HEK293 (cell line): ENCODE results near the gene ZSCAN12.

Experiments used
- GLI2 ChIP-seq: fragments of 450-650 bp; formaldehyde crosslinking; IDR thresholded peaks from 2 replicates; pipeline ENCODE4; 2017; ENCODE audit warnings: missing biosample characterization, missing genetic modification characterization, low read depth, borderline replicate concordance
- IKZF3 ChIP-seq: fragments of 450-650 bp; IDR thresholded peaks from 2 replicates; pipeline ENCODE4 v1.5.0; 2018; ENCODE audit warnings: missing biosample characterization, mild to moderate bottlenecking, missing genetic modification characterization, moderate library complexity
- KLF8 ChIP-seq: fragments of 450-650 bp; formaldehyde crosslinking; IDR thresholded peaks from 2 replicates; pipeline ENCODE4 v1.5.1; 2016; ENCODE audit warnings: missing biosample characterization, missing genetic modification characterization
- KLF9 ChIP-seq: fragments of 450-650 bp; formaldehyde crosslinking; IDR thresholded peaks from 2 replicates; pipeline ENCODE4 v1.5.1; 2016; ENCODE audit warnings: missing biosample characterization, missing genetic modification characterization, low read depth
- SCRT1 ChIP-seq: fragments of 450-650 bp; formaldehyde crosslinking; IDR thresholded peaks from 2 replicates; pipeline ENCODE4 v1.5.1; 2016; ENCODE audit warnings: missing biosample characterization, missing genetic modification characterization, borderline replicate concordance
- SP3 ChIP-seq: fragments of 450-650 bp; formaldehyde crosslinking; IDR thresholded peaks from 2 replicates; pipeline ENCODE4 v1.5.1; 2016; ENCODE audit warnings: missing biosample characterization, missing genetic modification characterization
- YY2 ChIP-seq: fragments of 450-650 bp; formaldehyde crosslinking; IDR thresholded peaks from 2 replicates; pipeline ENCODE4 v1.5.1; 2016; ENCODE audit warnings: missing biosample characterization, missing genetic modification characterization
- ZBTB8A ChIP-seq: fragments of 450-650 bp; formaldehyde crosslinking; IDR thresholded peaks from 2 replicates; pipeline ENCODE4 v1.5.1; 2016; ENCODE audit warnings: missing biosample characterization, missing genetic modification characterization
- ZFP41 ChIP-seq: fragments of 450-650 bp; formaldehyde crosslinking; IDR thresholded peaks from 2 replicates; pipeline ENCODE4 v1.5.1; 2016; ENCODE audit warnings: missing biosample characterization, missing genetic modification characterization, borderline replicate concordance
- ZNF132 ChIP-seq: fragments of 450-650 bp; formaldehyde crosslinking; IDR thresholded peaks from 2 replicates; pipeline ENCODE4 v1.5.1; 2017; ENCODE audit warnings: missing biosample characterization, missing genetic modification characterization, borderline replicate concordance
- ZNF202 ChIP-seq: fragments of 450-650 bp; formaldehyde crosslinking; IDR thresholded peaks from 2 replicates; pipeline ENCODE4 v1.5.1; 2016; ENCODE audit warnings: missing biosample characterization, missing genetic modification characterization, borderline replicate concordance
- ZNF341 ChIP-seq: fragments of 450-650 bp; formaldehyde crosslinking; IDR thresholded peaks from 2 replicates; pipeline ENCODE4; 2016; ENCODE audit warnings: low read depth, missing biosample characterization, missing genetic modification characterization
- ZNF354C ChIP-seq: fragments of 450-650 bp; formaldehyde crosslinking; IDR thresholded peaks from 2 replicates; pipeline ENCODE4 v1.5.1; 2016; ENCODE audit warnings: missing biosample characterization, missing genetic modification characterization, low read depth, borderline replicate concordance
- ZNF366 ChIP-seq: fragments of 450-650 bp; formaldehyde crosslinking; conservative IDR thresholded peaks from 2 replicates; pipeline ENCODE4 v1.5.1; 2016; ENCODE audit warnings: missing biosample characterization, missing genetic modification characterization
- ZNF37A ChIP-seq: fragments of 450-650 bp; IDR thresholded peaks from 2 replicates; pipeline ENCODE4 v1.5.1; 2018; ENCODE audit warnings: missing biosample characterization, missing genetic modification characterization
- ZNF391 ChIP-seq: fragments of 450-650 bp; formaldehyde crosslinking; IDR thresholded peaks from 2 replicates; pipeline ENCODE4 v1.5.1; 2016; ENCODE audit warnings: low read depth, missing biosample characterization, missing genetic modification characterization, borderline replicate concordance
- ZNF426 ChIP-seq: fragments of 450-650 bp; formaldehyde crosslinking; IDR thresholded peaks from 2 replicates; pipeline ENCODE4 v1.5.1; 2017; ENCODE audit warnings: missing biosample characterization, missing genetic modification characterization, mild to moderate bottlenecking, inconsistent platforms, moderate library complexity
- ZNF501 ChIP-seq: fragments of 450-650 bp; formaldehyde crosslinking; IDR thresholded peaks from 2 replicates; pipeline ENCODE4 v1.5.1; 2016; ENCODE audit warnings: missing biosample characterization, missing genetic modification characterization
- ZNF514 ChIP-seq: fragments of 450-650 bp; formaldehyde crosslinking; IDR thresholded peaks from 2 replicates; pipeline ENCODE4 v1.5.1; 2016; ENCODE audit warnings: missing biosample characterization, missing genetic modification characterization
- ZNF548 ChIP-seq: fragments of 450-650 bp; formaldehyde crosslinking; IDR thresholded peaks from 2 replicates; pipeline ENCODE4 v1.5.1; 2016; ENCODE audit warnings: missing biosample characterization, missing genetic modification characterization
- ZNF560 ChIP-seq: fragments of 450-650 bp; formaldehyde crosslinking; IDR thresholded peaks from 2 replicates; pipeline ENCODE4 v1.5.1; 2017; ENCODE audit warnings: missing biosample characterization, missing genetic modification characterization, borderline replicate concordance
- ZNF571 ChIP-seq: fragments of 450-650 bp; formaldehyde crosslinking; IDR thresholded peaks from 2 replicates; pipeline ENCODE4 v1.5.0; 2017; ENCODE audit warnings: missing biosample characterization, missing genetic modification characterization
- ZNF670 ChIP-seq: fragments of 450-650 bp; formaldehyde crosslinking; IDR thresholded peaks from 2 replicates; pipeline ENCODE4 v1.5.1; 2016; ENCODE audit warnings: missing biosample characterization, missing genetic modification characterization, low read depth
- ZNF701 ChIP-seq: fragments of 450-650 bp; formaldehyde crosslinking; IDR thresholded peaks from 2 replicates; pipeline ENCODE4 v1.5.1; 2016; ENCODE audit warnings: missing biosample characterization, missing genetic modification characterization
- ZNF76 ChIP-seq: fragments of 450-650 bp; formaldehyde crosslinking; IDR thresholded peaks from 2 replicates; pipeline ENCODE4; 2016; ENCODE audit warnings: low read depth, missing biosample characterization, missing genetic modification characterization, borderline replicate concordance
- ZNF777 ChIP-seq: fragments of 450-650 bp; formaldehyde crosslinking; IDR thresholded peaks from 2 replicates; pipeline ENCODE4 v1.5.1; 2017; ENCODE audit warnings: missing biosample characterization, missing genetic modification characterization, borderline replicate concordance
- ZSCAN16 ChIP-seq: fragments of 450-650 bp; formaldehyde crosslinking; IDR thresholded peaks from 2 replicates; pipeline ENCODE4 v1.5.1; 2016; ENCODE audit warnings: missing biosample characterization, missing genetic modification characterization
- TF ChIP-seq, protein P1 (sequence below): fragments of 450-650 bp; formaldehyde crosslinking; IDR thresholded peaks from 2 replicates; pipeline ENCODE4 v1.5.1; 2016; ENCODE audit warnings: missing biosample characterization, missing genetic modification characterization
- TF ChIP-seq, protein P2 (sequence below): fragments of 450-650 bp; formaldehyde crosslinking; IDR thresholded peaks from 2 replicates; pipeline ENCODE4 v1.5.1; 2016; ENCODE audit warnings: missing biosample characterization, missing genetic modification characterization
- TF ChIP-seq, protein P3 (sequence below): fragments of 450-650 bp; formaldehyde crosslinking; IDR thresholded peaks from 2 replicates; pipeline ENCODE4; 2016; ENCODE audit warnings: missing biosample characterization, missing genetic modification characterization

The ZSCAN12 gene

DNA sequence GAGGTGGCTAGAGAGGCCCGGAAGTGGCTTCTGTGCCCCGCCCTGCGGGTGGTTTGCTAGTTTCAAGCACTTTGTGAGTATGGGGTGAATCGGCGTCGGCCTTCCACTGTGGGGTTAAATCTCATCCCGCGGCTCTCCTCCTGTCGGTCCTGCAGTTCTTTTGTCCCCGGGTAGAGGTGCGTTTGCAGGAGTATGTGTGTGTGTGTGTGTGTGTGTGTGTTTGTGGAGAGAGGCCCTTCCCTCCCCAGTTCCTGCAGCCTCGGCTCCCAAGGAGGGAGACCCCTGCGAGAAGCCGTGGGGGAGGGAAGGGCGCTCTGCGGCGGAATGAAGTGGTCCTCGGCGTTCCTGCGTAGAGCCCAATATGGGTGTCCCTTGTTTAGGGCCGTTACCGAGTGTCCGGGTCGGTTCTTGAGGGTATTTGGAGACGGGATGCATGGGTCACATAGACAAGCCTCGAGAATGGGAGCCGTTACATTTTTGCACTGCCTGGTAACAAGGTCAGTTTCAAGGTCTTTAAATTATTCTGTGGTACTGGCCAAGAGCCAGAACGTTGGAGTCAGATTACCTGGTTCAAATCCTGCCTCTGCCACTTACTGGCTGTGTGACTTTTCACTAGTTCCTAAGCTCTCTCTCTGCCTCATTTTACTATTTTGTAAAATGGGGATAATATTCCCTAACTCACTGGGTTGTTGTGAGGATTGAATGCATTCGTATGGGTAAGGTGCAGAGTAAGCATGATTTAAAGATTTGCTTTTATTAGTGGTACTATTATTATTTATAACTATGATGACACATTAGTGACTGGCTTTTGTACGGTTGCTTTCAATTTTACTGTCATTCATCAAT, 49.4 kb downstream of the ZSCAN12 start, which contains the start of gene ZKSCAN3 (continued):
- TF ChIP-seq SCRT1 (tag by site-specific recombination), result no peak
- peak; percentile 79 for TF ChIP-seq SP3
- no peak for TF ChIP-seq ZNF426 (tag by site-specific recombination)
- TF ChIP-seq ZNF514 (tag by site-specific recombination), result no peak
- TF ChIP-seq ZNF202 (tag by site-specific recombination), result no peak
- peak; percentile 88 for TF ChIP-seq KLF8 (tag by site-specific recombination)
- TF ChIP-seq, protein P1, sequence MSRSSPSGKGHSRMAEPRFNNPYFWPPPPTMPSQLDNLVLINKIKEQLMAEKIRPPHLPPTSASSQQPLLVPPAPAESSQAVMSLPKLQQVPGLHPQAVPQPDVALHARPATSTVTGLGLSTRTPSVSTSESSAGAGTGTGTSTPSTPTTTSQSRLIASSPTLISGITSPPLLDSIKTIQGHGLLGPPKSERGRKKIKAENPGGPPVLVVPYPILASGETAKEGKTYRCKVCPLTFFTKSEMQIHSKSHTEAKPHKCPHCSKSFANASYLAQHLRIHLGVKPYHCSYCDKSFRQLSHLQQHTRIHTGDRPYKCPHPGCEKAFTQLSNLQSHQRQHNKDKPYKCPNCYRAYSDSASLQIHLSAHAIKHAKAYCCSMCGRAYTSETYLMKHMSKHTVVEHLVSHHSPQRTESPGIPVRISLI (tag by site-specific recombination), result no peak
- no peak for TF ChIP-seq ZNF571 (tag by site-specific recombination)
- TF ChIP-seq, protein P2, sequence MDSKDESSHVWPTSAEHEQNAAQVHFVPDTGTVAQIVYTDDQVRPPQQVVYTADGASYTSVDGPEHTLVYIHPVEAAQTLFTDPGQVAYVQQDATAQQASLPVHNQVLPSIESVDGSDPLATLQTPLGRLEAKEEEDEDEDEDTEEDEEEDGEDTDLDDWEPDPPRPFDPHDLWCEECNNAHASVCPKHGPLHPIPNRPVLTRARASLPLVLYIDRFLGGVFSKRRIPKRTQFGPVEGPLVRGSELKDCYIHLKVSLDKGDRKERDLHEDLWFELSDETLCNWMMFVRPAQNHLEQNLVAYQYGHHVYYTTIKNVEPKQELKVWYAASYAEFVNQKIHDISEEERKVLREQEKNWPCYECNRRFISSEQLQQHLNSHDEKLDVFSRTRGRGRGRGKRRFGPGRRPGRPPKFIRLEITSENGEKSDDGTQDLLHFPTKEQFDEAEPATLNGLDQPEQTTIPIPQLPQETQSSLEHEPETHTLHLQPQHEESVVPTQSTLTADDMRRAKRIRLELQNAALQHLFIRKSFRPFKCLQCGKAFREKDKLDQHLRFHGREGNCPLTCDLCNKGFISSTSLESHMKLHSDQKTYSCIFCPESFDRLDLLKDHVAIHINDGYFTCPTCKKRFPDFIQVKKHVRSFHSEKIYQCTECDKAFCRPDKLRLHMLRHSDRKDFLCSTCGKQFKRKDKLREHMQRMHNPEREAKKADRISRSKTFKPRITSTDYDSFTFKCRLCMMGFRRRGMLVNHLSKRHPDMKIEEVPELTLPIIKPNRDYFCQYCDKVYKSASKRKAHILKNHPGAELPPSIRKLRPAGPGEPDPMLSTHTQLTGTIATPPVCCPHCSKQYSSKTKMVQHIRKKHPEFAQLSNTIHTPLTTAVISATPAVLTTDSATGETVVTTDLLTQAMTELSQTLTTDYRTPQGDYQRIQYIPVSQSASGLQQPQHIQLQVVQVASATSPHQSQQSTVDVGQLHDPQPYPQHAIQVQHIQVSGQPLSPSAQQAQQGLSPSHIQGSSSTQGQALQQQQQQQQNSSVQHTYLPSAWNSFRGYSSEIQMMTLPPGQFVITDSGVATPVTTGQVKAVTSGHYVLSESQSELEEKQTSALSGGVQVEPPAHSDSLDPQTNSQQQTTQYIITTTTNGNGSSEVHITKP (tag by site-specific recombination), result peak; percentile 96
- TF ChIP-seq ZNF354C (tag by site-specific recombination), result no peak
- peak; percentile 33; the same call in 1 of the 2 replicates for TF ChIP-seq YY2 (tag by site-specific recombination)
- peak; percentile 51; the same call in 1 of the 2 replicates for TF ChIP-seq ZNF366 (tag by site-specific recombination)
- TF ChIP-seq ZNF777 (tag by site-specific recombination), result 0 out of 2 replicates have a peak, but pooled peaks have one; percentile 25
- no peak for TF ChIP-seq ZNF560
- no peak for TF ChIP-seq ZNF701 (tag by site-specific recombination)
- TF ChIP-seq ZNF391 (tag by site-specific recombination), result peak; percentile 79; the same call in 1 of the 2 replicates
- TF ChIP-seq IKZF3 (tag by site-specific recombination), result no peak
- peak; percentile 98 for TF ChIP-seq ZNF501 (tag by site-specific recombination)
- peak; percentile 68 for TF ChIP-seq ZNF341 (tag by site-specific recombination)
- peak; percentile 66 for TF ChIP-seq KLF9 (tag by site-specific recombination)
- peak; percentile 72 for TF ChIP-seq ZNF76 (tag by site-specific recombination)
- TF ChIP-seq ZBTB8A (tag by site-specific recombination), result peak; percentile 80
- no peak for TF ChIP-seq ZNF132 (tag by site-specific recombination)
- TF ChIP-seq ZNF670 (tag by site-specific recombination), result no peak
- TF ChIP-seq ZNF548 (tag by site-specific recombination), result no peak
- no peak for TF ChIP-seq ZFP41
- TF ChIP-seq ZNF37A (tag by site-specific recombination), result no peak
- TF ChIP-seq ZSCAN16 (tag by site-specific recombination), result no peak
- no peak for TF ChIP-seq GLI2
- TF ChIP-seq, protein P3, sequence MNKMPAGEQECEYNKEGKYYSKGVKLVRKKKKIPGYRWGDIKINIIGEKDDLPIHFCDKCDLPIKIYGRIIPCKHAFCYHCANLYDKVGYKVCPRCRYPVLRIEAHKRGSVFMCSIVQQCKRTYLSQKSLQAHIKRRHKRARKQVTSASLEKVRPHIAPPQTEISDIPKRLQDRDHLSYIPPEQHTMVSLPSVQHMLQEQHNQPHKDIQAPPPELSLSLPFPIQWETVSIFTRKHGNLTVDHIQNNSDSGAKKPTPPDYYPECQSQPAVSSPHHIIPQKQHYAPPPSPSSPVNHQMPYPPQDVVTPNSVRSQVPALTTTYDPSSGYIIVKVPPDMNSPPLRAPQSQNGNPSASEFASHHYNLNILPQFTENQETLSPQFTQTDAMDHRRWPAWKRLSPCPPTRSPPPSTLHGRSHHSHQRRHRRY (tag by site-specific recombination), result no peak
